Activated T-cell treated with anti-CD3 and anti-CD28 coated beads for 48 hours (primary cell): ENCODE measurements around the gene MICU1.
"Not testable (repeated sequence)": the region's sequence is repeated elsewhere in the genome, so short reads cannot be mapped to it uniquely, and the experiment has no call there.

Experiments used
- DNase-seq: peaks from one replicate; pipeline ENCODE4 v3.0.0-alpha.2; 2020; ENCODE audit warnings: low read depth

The MICU1 gene

GRCh38 chr10:72503694-72504438 lies 122.0 kb downstream of the MICU1 start:
- no peak for DNase-seq

- DNase-seq: no peak
These were observed 122.6 kb downstream of the MICU1 start for GRCh38 chr10:72503241-72503640.

DNA sequence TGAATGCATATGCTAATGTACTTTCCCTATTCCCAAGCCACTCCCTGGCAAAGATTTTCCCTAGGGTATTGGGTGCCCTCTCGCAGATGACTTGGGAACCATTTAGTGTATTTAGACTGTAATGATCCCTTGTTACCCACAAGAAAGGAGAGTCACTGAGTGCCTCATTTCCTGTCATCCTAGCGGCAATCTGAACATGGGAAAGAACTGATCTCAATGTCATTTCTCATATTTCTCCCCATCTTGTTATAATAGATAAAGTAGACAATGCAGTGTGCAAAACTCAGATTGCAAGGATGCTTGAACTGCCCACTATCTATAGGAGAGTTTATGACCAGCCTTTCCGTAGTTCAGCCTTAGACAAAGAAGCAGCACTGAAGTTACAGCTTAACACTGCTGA lies 123.3 kb downstream of the MICU1 start:
- no peak for DNase-seq

- DNase-seq: no peak
These were observed 126.2 kb downstream of the MICU1 start for GRCh38 chr10:72499701-72500100.

- DNase-seq: no peak
These were observed 134.9 kb downstream of the MICU1 start for GRCh38 chr10:72490951-72491350.

DNA sequence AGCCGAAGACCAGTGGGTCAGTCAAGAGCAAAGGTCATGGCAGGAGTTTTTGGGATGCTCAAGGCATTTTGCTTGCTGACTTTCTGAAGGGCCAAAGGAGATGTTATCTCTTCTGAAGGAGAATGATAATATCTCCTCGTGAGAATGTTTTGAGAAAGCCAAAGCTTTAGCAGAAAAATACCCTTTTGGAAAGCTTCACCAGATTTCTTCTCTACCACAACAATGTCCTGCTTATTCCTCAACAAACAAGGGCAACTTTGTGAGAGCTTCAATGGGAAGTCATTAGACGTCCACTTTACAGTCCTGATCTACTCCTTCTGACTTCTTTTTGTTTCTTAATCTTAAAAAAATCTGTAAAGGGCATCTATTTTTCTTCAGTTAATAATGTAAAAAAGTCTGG lies 138.4 kb downstream of the MICU1 start:
- DNase-seq: no peak

DNA sequence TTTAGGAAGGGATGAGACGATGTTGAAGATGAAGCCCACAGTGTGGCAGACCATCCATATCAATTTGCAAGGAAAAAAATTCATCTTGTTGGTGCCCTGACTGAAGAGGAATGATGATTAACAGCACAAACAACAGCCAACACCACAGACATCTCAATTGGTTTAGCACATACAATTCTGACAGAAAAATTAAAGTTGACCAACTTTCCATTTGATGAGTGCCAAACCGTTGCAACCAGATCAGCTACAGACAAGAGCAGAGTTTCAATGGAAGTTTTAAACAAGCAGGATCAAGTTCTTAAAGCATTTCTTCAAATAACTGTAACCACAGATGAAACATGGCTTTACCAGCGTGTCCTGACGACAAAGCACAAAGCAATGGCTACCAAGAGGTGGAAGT lies 138.8 kb downstream of the MICU1 start:
- no peak for DNase-seq

GRCh38 chr10:72485701-72486100 lies 140.2 kb downstream of the MICU1 start:
- DNase-seq: no peak

- no peak for DNase-seq
These were observed 141.4 kb downstream of the MICU1 start for GRCh38 chr10:72484521-72484920.

- DNase-seq: no peak
These were observed 142.4 kb downstream of the MICU1 start for GRCh38 chr10:72483471-72483870.

DNA sequence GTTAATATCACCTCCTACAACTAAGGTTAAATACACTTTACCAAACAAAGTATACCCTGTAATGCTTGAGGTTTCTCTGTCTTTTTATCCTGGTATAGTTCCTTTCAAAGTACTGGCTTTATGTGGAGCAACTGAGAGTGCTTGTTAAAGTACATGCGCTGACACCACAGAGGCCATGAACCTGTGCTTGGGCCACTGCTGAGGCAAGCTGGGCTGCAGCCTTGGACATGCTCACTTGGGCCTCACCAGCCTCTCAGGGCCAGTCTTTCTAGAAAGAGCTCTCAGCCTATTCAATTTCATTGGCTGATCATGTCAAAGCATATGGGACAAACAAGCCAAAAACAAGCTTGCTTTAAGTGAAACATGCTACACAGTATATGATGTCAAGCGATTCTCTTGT lies 145.0 kb downstream of the MICU1 start:
- DNase-seq: no peak

GRCh38 chr10:72477463-72477862 lies 148.4 kb downstream of the MICU1 start:
- no peak for DNase-seq

GRCh38 chr10:72472306-72472705 lies 153.6 kb downstream of the MICU1 start:
- no peak for DNase-seq

DNA sequence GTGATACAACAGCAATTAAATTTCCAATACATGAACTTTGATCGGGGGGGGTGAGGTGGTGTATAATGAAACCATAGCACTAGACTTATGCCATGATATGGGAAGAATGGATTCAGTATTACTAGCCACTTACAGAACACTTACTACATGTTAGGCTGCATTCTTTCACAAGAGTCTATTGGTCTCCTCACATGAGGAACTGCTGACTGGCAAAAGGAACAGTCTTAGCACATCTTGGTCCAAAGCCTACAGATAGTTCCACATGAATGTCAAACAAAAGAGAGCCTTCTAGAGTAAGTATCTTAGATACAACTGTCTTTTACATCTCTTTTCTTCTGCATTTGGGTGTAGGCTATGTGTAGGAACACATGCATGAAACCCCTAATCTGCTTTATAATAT lies 155.2 kb downstream of the MICU1 start:
- no peak for DNase-seq

- DNase-seq: not testable (repeated sequence)
These were observed 158.8 kb downstream of the MICU1 start for GRCh38 chr10:72467064-72467463.

- no peak for DNase-seq
These were observed 159.9 kb downstream of the MICU1 start for GRCh38 chr10:72466018-72466417.

DNA sequence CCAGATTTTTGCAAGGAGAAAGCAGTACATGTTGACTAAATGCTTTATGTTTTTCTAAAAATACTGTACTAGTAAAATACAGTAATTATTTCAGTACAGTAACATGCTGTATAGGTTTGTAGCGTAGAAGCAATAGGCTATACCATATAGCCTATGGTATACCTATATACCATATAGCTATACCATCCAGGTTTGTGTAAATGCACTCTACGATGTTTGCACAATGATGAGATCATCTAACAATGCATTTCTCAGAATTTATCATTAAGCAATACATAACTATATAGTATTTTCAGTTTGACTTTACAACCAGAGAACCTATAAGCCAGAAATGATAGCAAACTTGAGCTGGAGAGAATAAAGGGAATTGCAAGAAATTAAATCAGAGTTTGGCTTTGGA lies 161.4 kb downstream of the MICU1 start:
- no peak for DNase-seq

DNA sequence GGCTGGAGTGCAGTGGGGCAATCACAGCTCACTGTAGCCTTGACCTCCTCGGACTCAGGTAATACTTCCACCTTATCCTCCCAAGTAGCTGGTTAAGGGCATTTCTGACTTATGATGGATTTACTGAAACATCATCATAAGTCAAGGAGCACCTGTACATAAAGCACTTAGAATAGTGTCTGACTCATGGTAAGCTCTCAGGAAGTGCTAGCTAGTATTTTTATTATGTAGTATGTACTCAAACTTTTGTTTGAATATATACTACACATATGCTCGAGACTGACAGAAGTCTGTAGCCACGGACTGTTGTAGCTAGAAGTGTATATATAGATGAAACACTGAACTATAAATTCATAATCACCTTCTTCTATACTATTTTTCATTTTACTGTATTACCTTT lies 163.6 kb downstream of the MICU1 start:
- DNase-seq: no peak

DNA sequence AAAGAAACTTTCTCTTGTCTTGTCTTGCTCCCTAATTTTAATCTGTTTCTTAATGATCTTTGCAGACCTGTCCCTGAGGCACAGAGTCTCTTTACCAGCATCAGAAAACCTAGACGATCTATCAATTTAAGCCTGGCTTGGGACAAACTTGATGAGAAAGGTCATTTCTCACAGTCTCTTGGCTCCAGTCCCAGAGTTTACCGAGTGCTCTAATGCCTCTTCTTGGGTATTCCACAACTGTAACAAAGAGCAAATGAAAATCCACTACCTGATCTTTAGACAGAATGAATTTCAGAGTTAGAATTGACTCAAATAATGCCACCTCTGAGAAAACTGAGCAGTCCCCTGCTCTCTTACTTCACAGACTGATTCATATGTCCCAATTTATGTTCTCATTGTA lies 164.8 kb downstream of the MICU1 start:
- DNase-seq: no peak

DNA sequence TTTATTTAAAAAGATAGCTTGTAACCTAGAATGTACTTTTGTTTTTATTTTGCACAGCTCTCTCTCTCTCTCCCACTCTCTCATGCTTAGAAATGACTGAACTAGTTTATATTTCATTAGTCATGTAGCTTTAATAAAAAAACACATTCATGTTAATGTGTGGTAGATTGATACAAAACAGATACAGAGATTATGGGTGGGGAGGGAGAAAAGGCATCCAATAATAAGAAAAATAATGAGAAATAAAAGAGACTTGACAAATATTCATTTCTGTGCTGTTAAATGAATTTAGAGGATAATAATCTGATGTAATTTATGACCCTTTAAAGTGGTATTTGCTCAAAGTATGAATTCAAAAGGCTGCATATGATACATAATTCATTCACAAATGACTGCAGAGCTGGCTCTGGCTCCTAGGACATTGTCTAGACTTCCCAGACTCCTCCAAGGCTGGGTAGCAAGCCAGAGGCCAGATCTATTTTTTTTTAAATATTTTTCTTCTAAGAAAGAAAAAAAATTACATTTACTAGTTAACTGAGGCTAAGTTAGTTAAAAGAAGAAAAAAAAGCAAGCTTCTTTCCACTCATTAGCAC lies 165.5 kb downstream of the MICU1 start:
- no peak for DNase-seq

DNA sequence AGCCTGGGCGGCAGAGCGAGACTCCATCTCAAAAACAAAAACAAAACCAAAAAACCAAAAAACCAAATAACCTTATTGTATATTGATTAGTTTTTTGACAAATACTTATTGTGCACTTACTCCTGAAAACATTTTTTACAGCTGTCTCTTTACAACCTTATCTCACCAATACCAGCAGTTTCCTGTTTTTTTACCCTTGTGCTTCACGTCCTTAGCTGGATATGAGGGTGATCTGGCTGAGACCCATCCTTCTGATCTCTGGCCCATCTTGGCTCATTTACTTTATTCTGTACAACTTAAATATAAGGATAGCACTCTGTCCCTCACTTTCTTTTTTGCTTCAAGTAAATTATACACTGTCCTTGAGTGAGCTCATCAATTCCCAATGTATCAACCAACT lies 166.6 kb downstream of the MICU1 start:
- DNase-seq: no peak

DNA sequence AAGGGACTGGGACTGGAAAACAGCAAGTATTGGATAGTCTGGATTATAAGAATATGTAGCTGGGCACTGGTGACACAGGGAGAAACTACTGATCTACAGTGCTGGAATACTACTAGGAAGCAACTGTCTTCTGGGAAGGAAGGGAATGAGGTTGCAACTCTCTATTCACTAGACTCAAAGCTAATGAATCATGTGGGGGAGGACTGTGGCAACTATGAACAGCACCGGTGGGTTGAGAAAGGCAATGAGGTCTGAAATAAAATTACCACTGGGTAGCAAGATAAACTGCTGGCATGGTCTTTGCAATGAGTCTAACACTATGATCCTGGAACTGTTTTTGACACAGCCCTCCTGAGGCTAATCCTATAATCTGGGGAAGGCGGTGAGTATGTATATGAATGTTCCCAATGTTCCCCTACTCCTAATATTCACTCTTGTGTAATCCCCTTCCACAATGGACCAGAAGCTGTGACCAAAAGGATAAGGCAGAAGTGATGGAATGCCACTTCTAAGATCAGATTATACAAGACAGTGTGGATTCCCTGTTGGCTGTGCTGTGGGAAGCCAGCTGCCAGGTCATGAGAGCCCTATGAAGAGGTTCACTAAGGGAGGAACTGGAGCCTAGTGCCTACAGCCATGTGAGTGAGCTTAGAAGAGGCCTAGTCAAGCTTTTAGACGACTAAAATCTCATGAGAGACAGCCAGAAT lies 169.8 kb downstream of the MICU1 start:
- no peak for DNase-seq

DNA sequence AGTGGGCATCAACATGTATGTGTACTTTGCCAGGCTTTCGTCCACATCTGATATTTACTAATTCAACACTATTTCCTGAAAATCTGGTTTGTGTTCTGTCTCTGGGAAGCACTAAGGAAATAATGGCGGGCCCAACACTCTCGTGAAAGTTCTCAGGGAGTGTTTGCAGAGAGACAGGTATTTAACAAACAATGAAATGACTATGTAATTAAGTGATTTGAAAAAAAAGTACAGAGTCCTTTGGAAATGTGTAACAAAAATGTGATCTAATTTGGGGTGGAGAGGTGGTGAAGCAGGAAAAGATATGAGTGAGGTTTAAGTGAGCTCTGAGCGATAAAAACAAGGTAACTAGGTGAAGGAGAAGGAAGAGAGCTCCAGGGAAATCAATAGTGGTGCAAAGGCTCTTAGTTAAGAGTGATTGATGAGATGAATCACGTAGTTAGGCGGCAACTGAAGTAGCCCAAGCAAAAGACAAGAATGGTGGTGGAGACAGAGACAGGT lies 175.9 kb downstream of the MICU1 start:
- no peak for DNase-seq
